Left colon (tissue), 2 donors: ENCODE measurements around the gene ATXN1. TPM values are rescaled to one million over a fixed set of nuclear protein-coding genes. Genes with fewer than 3 reads are reported as not detected.

Source experiments
- ATAC-seq: fragments of 200-7000 bp; cut with Tn5 transposase; one replicate; pipeline ENCODE4 v1.9.1; 2020; ENCODE audit warnings: mild to moderate bottlenecking, moderate library complexity
- DNase-seq, 2 donors: peaks; one replicate each; pipeline ENCODE4 v3.0.0-alpha.2; 2020
- intact Hi-C, 2 donors: fragments of 100-400 bp; cut with DNase I in 1 of 2; cut with micrococcal nuclease in 1 of 2; formaldehyde crosslinking; loops; one replicate each; pipeline versions ENCODE4 v1.11.2 to v1.14.0; 2022; cut with DNase I, micrococcal nuclease
- total RNA-seq, 2 donors: library from RNA; stranded (reverse); fragmentation: NEBNext Ultra II Directional; extraction: Animal tissue kit (Norgen Biotek cat#: 25700); gene quantifications; one replicate each; pipeline ENCODE4 v1.2.1, GENCODE V29; 2021
- donor health status: DM: no; HTN: no; CAD: no.
- donor health status: DM: yes; HTN: yes; CAD: no.

Gene ATXN1
- total RNA-seq, 2 donors from 2014 or later: 26.9 to 55.1 TPM

DNA sequence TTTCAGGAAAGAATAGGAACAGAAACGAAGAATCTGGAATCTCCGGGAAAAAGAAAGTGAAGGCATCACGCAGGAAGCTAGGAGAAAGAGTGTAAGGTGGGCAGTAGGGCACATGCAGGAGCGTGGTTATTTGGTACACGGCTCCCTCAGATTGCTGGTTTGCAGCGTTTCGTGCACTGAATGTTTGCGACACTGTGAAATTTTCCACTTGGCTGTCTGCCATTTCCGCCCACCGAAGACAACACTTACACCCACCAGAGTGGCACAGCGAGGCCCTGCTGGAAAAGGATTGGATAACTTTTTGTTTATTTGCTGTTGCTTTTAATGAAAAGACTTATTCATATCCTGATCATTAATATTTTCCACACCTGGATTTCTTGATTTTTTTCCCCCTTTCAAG lies 274.6 kb downstream of the ATXN1 start:
- intact Hi-C loops: no loop called here
- DNase-seq (no peak), ATAC-seq (no peak)

DNA sequence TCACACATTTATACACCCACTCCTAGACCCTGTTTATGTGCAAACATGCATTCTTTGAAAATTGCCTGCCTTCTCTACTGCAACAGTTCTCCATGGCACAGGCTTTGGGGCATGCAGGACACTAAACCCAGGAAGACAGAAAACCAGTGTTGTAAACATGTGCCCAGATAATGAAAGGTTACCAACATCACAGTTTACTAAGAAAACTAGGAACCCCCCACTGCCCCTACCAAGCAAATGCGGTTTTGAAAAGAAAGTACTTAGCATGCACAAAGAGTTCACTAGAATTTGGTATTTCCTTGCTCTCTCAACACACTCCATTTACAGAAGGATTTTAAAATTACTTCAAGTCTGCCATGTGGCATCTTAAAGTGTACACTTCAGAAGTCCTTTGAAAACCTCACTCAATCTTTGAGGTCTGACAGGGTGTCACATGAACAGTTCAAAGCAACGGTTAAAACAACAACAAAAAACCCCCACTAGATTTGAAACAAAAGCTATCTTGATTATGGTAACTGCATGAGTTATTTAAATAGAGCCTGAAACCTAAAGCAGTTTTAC lies 277.9 kb downstream of the ATXN1 start:
- intact Hi-C loops: no loop called here
- DNase-seq: no peak
- no peak for ATAC-seq

DNA sequence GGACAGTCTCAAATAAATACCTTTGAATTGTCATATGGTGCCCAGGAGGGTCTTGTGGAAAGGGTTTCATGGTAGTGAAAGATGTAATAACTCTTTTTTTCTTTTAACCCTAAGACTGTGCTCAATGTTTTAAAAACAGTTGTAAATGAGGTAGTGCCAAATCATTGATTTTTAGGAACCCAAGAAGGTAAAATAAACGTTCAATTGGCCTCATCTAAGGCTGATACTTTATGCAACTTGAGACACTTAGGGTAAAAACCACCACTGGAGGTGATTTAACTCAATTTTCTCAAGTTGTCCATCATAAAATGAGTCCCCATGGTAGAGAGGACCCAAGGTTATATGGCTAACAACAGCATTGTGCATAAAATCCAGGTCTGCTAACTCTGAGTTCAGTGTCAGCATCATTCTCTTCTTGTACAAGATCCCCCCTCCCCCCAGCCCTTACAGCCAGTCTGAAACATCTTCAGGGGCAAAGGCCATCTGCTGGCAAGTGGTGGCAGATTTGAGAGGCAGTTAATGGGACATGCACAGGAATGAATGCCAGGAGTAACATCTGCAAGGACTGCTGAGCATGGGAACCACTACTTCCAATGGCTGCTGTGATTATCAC lies 278.5 kb downstream of the ATXN1 start:
- ATAC-seq (no peak), DNase-seq (no peak)
- intact Hi-C loops: no loop called here

GRCh38 chr6:16481697-16482399 lies 279.4 kb downstream of the ATXN1 start:
- no peak for DNase-seq
- intact Hi-C loops: no loop called here
- no peak for ATAC-seq

- no peak for DNase-seq
- intact Hi-C loops: no loop called here
- ATAC-seq: no peak
Observed at GRCh38 chr6:16480763-16481560, 280.3 kb downstream of the ATXN1 start.

DNA sequence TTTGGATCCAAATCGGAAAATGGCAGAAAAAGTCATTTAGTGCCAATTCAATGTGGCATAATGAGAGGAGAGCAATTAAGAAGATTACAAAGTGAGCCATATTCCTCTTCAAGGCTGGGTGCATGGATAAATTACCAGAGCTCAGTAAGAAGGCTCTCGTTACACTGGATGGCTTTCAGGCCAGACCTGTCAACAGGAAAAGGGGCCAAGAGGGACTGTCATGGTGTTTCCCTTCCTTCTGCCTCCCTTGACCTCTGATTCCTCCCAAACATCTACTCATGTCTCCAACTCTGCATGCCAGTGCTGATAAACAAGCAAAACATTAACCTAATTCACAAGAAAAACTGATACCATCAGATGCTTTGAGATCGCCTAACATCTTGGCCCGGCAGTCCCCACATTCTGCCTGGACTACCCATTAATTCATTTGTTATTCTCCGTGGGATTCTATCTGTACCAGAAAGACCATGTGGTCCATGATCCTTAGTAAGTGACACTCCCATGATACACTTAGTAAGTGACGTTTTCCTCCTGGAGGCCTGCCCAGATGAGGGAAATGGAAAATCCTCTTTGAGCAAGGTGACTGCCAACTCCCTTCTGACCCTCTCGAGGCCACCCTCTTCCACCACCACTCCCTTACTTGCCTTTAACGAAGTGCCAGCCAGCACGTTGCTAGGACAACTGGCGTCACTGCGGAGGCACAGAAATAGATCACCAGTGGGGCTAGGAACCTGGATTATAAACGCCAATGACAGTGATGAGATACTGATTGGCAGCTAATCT lies 283.7 kb downstream of the ATXN1 start:
- intact Hi-C loops: no loop called here
- ATAC-seq (no peak), DNase-seq (no peak)

GRCh38 chr6:16476861-16477260 lies 284.4 kb downstream of the ATXN1 start:
- intact Hi-C loops: no loop called here
- DNase-seq (no peak), ATAC-seq (no peak)

DNA sequence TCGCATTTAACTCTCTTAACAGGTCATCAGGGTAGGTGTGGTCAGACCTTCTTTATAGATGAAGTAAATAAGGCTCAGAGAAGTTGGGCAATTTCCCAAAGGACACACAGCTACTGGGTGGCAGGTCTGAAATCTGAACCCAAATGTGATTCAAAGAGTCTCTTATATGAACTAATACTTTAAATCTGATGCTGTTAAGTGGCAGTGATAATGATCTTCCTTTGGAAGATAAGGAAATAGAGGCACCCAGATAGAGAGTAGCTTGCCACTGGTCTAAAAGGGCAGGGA lies 285.8 kb downstream of the ATXN1 start:
- DNase-seq: no peak
- intact Hi-C loops: no loop called here
- no peak for ATAC-seq

DNA sequence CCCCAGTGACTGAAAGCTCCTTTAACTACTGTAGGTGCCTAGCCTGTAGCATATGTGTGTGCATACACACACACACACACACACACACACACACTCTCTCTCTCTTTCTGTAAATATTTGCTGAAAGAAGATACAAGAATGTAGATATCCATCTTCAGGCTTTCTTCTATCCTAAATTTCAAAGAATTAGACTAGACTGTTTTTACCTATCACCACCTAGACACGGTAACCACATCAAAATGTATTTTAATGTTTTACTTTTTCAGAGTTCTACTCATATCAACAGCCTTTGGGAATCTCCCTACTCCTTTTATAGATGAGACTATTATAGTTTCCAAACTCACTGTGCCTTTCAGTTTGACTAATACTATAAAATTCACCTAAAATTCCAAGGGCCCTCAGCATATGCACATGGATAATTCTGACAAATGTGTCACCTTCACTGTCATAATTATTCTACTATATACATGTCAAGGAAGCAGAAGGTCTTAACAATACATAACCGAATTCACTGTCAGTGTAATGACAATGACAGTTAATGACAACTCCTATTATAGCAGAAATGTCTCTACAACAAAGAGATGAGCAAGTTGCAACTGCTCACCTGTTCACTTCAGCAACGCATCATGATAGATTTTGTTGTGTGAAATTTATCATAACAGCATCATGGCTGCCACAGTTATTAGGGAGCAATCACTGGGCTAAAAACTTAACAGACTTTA lies 286.3 kb downstream of the ATXN1 start:
- intact Hi-C loops: no loop called here
- DNase-seq (no peak), ATAC-seq (no peak)

DNA sequence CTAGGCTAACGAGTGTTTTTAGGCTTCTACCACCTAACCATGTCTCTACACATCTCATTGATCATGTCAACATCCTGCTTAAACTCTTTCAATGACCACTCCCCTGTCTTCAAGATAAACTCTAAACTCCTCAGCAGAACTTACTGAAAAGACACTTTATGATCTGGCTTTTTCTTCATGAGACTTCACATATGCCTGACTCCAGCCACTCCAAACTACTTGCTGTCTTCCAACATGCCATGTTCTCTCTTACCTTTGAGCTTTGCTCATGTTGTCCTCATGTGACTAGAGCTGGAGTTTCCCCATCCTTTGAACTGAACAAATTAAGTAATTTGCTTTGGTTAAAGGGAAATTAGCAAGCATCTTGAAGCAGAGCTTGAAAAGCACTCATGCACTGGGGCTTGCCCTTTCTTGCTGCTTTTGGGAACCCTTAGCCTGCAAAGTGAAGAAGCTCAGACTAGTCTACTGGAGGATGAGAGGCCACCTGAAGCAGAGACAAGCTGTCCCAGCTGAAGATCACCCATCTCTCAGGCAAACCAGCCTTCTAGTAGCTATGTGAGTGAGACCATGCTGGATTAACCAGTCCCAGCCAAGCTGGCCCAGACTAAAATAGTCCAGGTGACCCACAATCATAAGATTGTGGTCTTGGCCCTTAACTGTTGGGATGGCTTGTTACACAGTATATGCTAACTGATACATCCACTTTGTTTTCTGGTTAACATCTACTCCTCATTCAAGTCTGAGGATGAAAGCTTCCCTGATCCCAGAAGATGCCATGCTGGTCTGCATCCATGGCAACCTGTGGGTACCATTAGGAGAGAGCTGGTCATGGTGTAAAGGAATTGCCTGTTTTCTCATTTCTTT lies 287.1 kb downstream of the ATXN1 start:
- DNase-seq: no peak
- intact Hi-C loops: no loop called here
- ATAC-seq: no peak

- DNase-seq (no peak), ATAC-seq (no peak)
- intact Hi-C loops: no loop called here
Observed at GRCh38 chr6:16473184-16473907, 287.9 kb downstream of the ATXN1 start.

- intact Hi-C loops: no loop called here
- ATAC-seq: no peak
- no peak for DNase-seq
Observed at GRCh38 chr6:16472349-16473069, 288.8 kb downstream of the ATXN1 start.

- DNase-seq (no peak), ATAC-seq (no peak)
- intact Hi-C loops: no loop called here
Observed at GRCh38 chr6:16471910-16472297, 289.4 kb downstream of the ATXN1 start.

DNA sequence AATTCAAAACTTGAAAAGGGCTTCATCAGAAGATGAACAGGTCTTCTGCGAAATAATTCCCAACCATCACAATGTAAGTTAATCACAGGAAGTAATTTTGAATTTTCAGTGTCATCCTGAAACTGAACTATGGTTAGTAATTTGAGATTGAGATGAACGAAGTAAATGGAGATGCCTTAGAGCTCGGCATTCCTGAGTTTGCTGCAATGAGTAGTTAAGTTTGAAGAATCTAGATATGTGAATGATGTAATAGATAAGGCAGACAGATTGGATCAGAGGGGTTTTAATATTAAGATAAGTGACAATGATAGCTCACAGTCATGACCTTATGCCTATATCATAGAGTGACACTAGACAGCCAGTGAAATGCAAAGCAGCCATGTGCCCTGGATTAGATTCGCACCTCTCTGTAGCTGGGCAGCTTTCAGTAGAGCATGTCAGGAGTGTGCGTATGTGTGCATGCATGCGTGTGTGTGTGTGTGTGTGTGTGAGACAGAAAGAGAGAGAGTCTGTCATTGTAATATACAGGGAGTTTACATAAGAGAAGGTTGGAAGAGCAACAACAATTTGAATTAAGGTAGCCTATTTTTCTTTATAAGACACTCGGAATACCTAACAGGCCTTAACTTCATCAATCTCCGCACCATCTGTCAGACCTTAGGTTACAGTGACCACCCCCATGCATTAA lies 289.9 kb downstream of the ATXN1 start:
- ATAC-seq (no peak), DNase-seq (no peak)
- intact Hi-C loops: no loop called here

- intact Hi-C loops: no loop called here
- ATAC-seq (no peak), DNase-seq (no peak)
Observed at GRCh38 chr6:16470502-16471221, 290.6 kb downstream of the ATXN1 start.
